ENCODE measurements around the gene CCN6. TPM values are rescaled to one million over a fixed set of nuclear protein-coding genes. Genes with fewer than 3 reads are reported as not detected.

Gene CCN6
- total and polyA plus RNA-seq, 2 donors (not counting 1 experiment from before 2014, with no cell fraction given), result not detected

DNA sequence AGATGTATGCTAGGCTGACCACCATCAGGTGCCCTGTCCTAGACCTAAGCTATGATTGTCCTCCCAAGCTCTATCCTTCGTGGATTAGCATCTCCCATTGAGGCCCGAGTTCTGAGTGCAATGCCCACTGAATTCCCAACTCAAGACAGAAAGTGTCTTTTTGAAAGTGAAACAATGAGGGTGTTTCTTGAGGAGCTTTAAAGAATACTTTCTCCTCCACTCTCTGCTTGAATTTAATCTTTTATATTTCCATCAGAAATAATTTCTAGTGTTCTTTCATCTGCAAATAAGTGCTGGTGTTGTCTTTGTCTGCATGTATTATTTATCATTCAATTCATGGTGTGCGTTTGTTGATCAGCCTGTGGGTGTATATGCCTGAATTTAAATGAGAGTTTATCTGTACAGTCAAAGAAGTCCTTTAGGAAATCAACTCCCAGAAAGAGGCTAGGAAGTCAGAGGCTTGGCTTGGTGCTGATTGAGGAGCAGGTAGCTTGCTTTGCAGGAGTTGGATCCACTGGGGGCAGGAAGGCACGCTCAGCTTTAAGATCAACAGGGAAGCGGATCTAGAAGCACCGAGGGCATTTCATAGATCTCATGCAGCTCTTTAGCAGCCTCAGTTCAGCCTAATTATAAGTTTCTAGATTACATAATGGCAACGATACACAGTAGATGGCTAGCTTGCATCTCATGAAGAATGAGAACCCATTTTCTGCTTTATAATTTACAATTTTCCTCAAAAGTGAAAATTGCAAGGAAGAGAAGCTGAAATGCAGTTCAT lies 36.0 kb upstream of the CCN6 start:
- no peaks in the 10 kb centered on the region for H3K36me3 ChIP-seq (replicated peaks in 1 of 2; ENCODE audit: control extremely low read depth in 1 of 2, control insufficient read depth in 1 of 2, extremely low read depth in 1 of 2, insufficient read depth in 2 of 2, low read length in 1 of 2)
- H2AFZ ChIP-seq (ENCODE audit: insufficient read depth, low read depth, low read length, poor library complexity, severe bottlenecking), result no peak overlapping the region
- no peaks in the 10 kb centered on the region for H3K9me3 Mint-ChIP-seq (ENCODE audit: insufficient read depth)
- intact Hi-C loops (cut with micrococcal nuclease), result no loop called here
- H3K4me1 Mint-ChIP-seq, result no peaks in the 10 kb centered on the region
- no peak for TF ChIP-seq EZH2 (IDR thresholded peaks at IDR 0.05; ENCODE audit: borderline replicate concordance, insufficient read depth, low read depth, low read length, poor library complexity, severe bottlenecking)
- TF ChIP-seq, protein P1, sequence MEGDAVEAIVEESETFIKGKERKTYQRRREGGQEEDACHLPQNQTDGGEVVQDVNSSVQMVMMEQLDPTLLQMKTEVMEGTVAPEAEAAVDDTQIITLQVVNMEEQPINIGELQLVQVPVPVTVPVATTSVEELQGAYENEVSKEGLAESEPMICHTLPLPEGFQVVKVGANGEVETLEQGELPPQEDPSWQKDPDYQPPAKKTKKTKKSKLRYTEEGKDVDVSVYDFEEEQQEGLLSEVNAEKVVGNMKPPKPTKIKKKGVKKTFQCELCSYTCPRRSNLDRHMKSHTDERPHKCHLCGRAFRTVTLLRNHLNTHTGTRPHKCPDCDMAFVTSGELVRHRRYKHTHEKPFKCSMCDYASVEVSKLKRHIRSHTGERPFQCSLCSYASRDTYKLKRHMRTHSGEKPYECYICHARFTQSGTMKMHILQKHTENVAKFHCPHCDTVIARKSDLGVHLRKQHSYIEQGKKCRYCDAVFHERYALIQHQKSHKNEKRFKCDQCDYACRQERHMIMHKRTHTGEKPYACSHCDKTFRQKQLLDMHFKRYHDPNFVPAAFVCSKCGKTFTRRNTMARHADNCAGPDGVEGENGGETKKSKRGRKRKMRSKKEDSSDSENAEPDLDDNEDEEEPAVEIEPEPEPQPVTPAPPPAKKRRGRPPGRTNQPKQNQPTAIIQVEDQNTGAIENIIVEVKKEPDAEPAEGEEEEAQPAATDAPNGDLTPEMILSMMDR (IDR thresholded peaks at IDR 0.05), result no peak
- DNase-seq, result no peak
- WGBS (ENCODE audit: insufficient coverage), result 93% methylated on average over 3 of the region's 7 CpGs
- H3K27me3 Mint-ChIP-seq, result no peaks in the 10 kb centered on the region
- CTCF ChIA-PET, result interaction anchor here (1.0 to 3.5 kb wide), 4 partner anchors 11 to 28 kb away, joined by 3 to 16 read pairs (median 4); no protein-coding TSS in a partner anchor
- H3K27ac ChIP-seq (ENCODE audit: low read length in 2 of 2), result no peak overlapping the region
- no peaks in the 10 kb centered on the region for H3K4me1 ChIP-seq (ENCODE audit: control insufficient read depth in 2 of 2, insufficient read depth in 2 of 2, low read length in 2 of 2)
- no peak overlapping the region for H3K4me3 Mint-ChIP-seq
- H3K4me3 ChIP-seq (ENCODE audit: control extremely low read depth in 1 of 5, extremely low read depth in 1 of 5, insufficient read depth in 1 of 5, low read depth in 2 of 5, low read length in 4 of 5), result no peak overlapping the region
- H3K79me2 ChIP-seq (ENCODE audit: control insufficient read depth, insufficient read depth, low read length), result no peaks in the 10 kb centered on the region
- H3K27ac Mint-ChIP-seq, result no peak overlapping the region
- H3K9me3 ChIP-seq (ENCODE audit: control extremely low read depth in 1 of 3, control insufficient read depth in 2 of 3, insufficient read depth in 1 of 3, low read length in 2 of 3), result no peaks in the 10 kb centered on the region
- H4K20me1 ChIP-seq (ENCODE audit: control insufficient read depth, insufficient read depth, low read length, poor library complexity, severe bottlenecking), result no peaks in the 10 kb centered on the region
- H3K4me2 ChIP-seq (replicated peaks; ENCODE audit: low read depth, low read length, poor library complexity, severe bottlenecking), result no peak overlapping the region
- no peak for ATAC-seq (ENCODE audit: low read depth)
- no peak overlapping the region for H3K9ac ChIP-seq (ENCODE audit: low read length)
- no peaks in the 10 kb centered on the region for H3K27me3 ChIP-seq (replicated peaks in 1 of 4; ENCODE audit: control extremely low read depth in 1 of 4, control insufficient read depth in 3 of 4, insufficient read depth in 4 of 4, low read length in 3 of 4)
- POLR2A ChIA-PET, result no interaction called here

DNA sequence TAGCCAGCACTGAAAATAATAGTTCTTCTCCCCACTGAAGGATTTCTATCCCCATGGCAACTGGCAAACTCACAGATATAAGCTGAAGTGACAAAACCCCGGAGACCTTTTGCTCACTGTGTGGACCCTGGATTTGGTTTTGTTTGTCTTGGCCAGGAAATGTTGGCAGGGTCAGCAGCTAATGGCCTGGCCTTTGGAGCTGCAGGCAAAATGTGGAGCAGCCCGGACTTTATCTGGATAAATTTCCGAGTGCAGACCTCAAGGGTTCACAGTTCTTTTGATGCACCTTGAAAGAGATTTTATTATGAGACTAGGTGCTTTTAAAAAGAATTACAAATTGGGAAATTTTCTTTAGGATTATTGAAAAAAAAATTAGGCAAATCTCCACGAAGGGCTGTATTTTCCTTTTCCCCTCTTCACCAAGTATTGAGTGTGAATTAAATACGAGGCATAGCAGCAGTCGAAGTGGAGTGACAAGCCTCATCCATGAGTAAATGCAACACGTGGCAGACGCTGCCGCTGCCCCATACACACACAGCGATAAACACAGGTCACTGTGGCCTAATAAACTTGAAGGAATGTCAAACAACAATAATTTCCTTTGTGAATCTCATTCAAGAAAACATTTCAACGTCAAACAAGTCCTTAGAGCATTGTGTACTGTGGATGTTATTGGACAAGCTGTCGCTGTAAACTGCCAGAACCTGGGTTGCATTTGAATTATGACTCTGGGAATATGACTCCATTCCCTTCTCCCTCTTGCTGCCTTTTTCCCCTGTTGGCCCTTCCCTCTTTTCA lies 35.1 kb upstream of the CCN6 start:
- H3K4me2 ChIP-seq (replicated peaks; ENCODE audit: low read depth, low read length, poor library complexity, severe bottlenecking), result no peak overlapping the region
- no peaks in the 10 kb centered on the region for H3K4me1 Mint-ChIP-seq

More for the DNA sequence above, 35.1 kb upstream of the CCN6 start:
- Histone ChIP-seq H3K79me2 (ENCODE audit: control insufficient read depth, insufficient read depth, low read length) (no peaks in the 10 kb centered on the region), H3K9me3 (ENCODE audit: control extremely low read depth in 1 of 3, control insufficient read depth in 2 of 3, insufficient read depth in 1 of 3, low read length in 2 of 3) (peaks cover 0 to 3% (median 2%) of the 10 kb centered on the region in 3 donors), H3K27ac (ENCODE audit: low read length in 2 of 2) (no peak overlapping the region), H3K36me3 (replicated peaks in 1 of 2; ENCODE audit: control extremely low read depth in 1 of 2, control insufficient read depth in 1 of 2, extremely low read depth in 1 of 2, insufficient read depth in 2 of 2, low read length in 1 of 2) (no peaks in the 10 kb centered on the region), H3K9ac (ENCODE audit: low read length) (no peak overlapping the region), H3K4me3 (ENCODE audit: control extremely low read depth in 1 of 5, extremely low read depth in 1 of 5, insufficient read depth in 1 of 5, low read depth in 2 of 5, low read length in 4 of 5) (no peak overlapping the region), H3K27me3 (replicated peaks in 1 of 4; ENCODE audit: control extremely low read depth in 1 of 4, control insufficient read depth in 3 of 4, insufficient read depth in 4 of 4, low read length in 3 of 4) (no peaks in the 10 kb centered on the region), H3K4me1 (ENCODE audit: control insufficient read depth in 2 of 2, insufficient read depth in 2 of 2, low read length in 2 of 2) (no peaks in the 10 kb centered on the region), H4K20me1 (ENCODE audit: control insufficient read depth, insufficient read depth, low read length, poor library complexity, severe bottlenecking) (no peaks in the 10 kb centered on the region), H2AFZ (ENCODE audit: insufficient read depth, low read depth, low read length, poor library complexity, severe bottlenecking) (no peak overlapping the region)
- intact Hi-C loops (cut with micrococcal nuclease), result no loop called here
- H3K4me3 Mint-ChIP-seq, result no peak overlapping the region
- no peak for TF ChIP-seq EZH2 (IDR thresholded peaks at IDR 0.05; ENCODE audit: borderline replicate concordance, insufficient read depth, low read depth, low read length, poor library complexity, severe bottlenecking)
- TF ChIP-seq, protein P1 (IDR thresholded peaks at IDR 0.05), result no peak
- no peaks in the 10 kb centered on the region for H3K27me3 Mint-ChIP-seq
- peaks cover 4% of the 10 kb centered on the region for H3K9me3 Mint-ChIP-seq (ENCODE audit: insufficient read depth)
- ATAC-seq (ENCODE audit: low read depth), result no peak
- CTCF ChIA-PET, result no interaction called here
- WGBS (ENCODE audit: insufficient coverage), result 91% methylated on average over 3 of the region's 12 CpGs
- H3K27ac Mint-ChIP-seq, result no peak overlapping the region
- POLR2A ChIA-PET, result no interaction called here
- DNase-seq, result no peak
